NCI-H748 (cell line): Measurements from ENCODE around the gene CROCC2.

Experiments used
- DNase-seq: peaks from one replicate; lab custom pipeline; 2025; ENCODE audit not compliant: unreplicated experiment; lab: John Stamatoyannopoulos, UW

The CROCC2 gene

GRCh38 chr2:240919786-240920782, 13.9 kb downstream of the CROCC2 start:
- no peak for DNase-seq

- DNase-seq: no peak
Measured at GRCh38 chr2:240920783-240921231, 14.7 kb downstream of the CROCC2 start.

- DNase-seq: no peak
Measured at GRCh38 chr2:240921311-240921994, 15.3 kb downstream of the CROCC2 start.

GRCh38 chr2:240921995-240922244, 15.8 kb downstream of the CROCC2 start:
- DNase-seq: no peak

- no peak for DNase-seq
Measured at GRCh38 chr2:240922245-240922981, 16.3 kb downstream of the CROCC2 start.

GRCh38 chr2:240922982-240923537, 16.9 kb downstream of the CROCC2 start:
- peak; percentile 26 for DNase-seq

- no peak for DNase-seq
Measured at GRCh38 chr2:240925191-240925567, 19.0 kb downstream of the CROCC2 start.

- DNase-seq: peak; percentile 30
Measured at GRCh38 chr2:240925568-240926515, 19.7 kb downstream of the CROCC2 start.

GRCh38 chr2:240926516-240927389, 20.6 kb downstream of the CROCC2 start:
- no peak for DNase-seq

GRCh38 chr2:240927390-240927781, 21.2 kb downstream of the CROCC2 start:
- no peak for DNase-seq

- no peak for DNase-seq
Measured at GRCh38 chr2:240928476-240929363, 22.6 kb downstream of the CROCC2 start.

GRCh38 chr2:240929364-240930095, 23.4 kb downstream of the CROCC2 start:
- DNase-seq: no peak

- DNase-seq: no peak
Measured at GRCh38 chr2:240930096-240930630, 24.0 kb downstream of the CROCC2 start.

GRCh38 chr2:240930631-240931318, 24.6 kb downstream of the CROCC2 start:
- DNase-seq: no peak

- no peak for DNase-seq
Measured at GRCh38 chr2:240931319-240931949, 25.3 kb downstream of the CROCC2 start.

GRCh38 chr2:240932001-240932723, 26.0 kb downstream of the CROCC2 start:
- no peak for DNase-seq
